Measurements from ENCODE around the gene ACAA1.

ACAA1 gene

DNA sequence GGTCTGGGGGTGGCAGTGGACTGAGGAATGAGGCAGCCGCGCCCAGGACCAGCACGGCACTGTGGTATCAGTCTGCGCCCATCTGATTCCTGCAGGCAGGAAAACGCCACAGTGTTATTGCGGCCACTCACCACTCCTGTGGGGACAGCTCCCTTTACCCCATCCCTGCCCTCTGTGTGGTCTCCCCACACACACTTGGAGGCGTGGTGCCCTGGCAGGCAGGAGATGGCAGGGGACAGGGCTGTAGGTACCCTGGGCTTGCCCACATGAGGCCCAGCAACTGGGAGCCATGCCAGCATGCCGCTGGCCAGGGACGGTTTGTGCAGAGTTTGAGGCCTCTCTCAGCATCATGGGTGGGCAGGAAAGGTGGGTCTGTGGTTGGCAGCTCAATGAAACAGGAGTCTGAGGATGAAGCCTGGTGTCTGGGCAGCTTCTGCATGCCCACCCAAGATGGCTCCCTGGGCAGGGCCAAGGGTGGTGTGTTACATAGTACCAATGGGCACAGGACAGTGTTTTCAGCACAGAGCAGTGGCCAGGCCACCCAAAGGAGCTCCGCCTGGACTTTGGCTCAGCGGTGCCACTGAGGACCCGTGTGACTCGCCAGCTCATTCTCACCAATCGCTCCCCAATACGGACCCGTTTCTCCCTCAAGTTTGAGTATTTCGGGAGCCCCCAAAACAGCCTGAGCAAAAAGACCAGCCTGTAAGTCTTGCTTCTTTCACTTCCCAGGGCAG is 27.2 kb downstream of the ACAA1 start:
- TF ChIP-seq, protein P1, sequence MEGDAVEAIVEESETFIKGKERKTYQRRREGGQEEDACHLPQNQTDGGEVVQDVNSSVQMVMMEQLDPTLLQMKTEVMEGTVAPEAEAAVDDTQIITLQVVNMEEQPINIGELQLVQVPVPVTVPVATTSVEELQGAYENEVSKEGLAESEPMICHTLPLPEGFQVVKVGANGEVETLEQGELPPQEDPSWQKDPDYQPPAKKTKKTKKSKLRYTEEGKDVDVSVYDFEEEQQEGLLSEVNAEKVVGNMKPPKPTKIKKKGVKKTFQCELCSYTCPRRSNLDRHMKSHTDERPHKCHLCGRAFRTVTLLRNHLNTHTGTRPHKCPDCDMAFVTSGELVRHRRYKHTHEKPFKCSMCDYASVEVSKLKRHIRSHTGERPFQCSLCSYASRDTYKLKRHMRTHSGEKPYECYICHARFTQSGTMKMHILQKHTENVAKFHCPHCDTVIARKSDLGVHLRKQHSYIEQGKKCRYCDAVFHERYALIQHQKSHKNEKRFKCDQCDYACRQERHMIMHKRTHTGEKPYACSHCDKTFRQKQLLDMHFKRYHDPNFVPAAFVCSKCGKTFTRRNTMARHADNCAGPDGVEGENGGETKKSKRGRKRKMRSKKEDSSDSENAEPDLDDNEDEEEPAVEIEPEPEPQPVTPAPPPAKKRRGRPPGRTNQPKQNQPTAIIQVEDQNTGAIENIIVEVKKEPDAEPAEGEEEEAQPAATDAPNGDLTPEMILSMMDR (IDR thresholded peaks at IDR 0.05; ENCODE audit: low read depth, low read length, missing control alignments): no peak
- DNase-seq (ENCODE audit: extremely low read depth, low read depth): no peak
- H3K4me3 ChIP-seq (replicated peaks; ENCODE audit: low read depth, low read length): no peak overlapping the region

DNA sequence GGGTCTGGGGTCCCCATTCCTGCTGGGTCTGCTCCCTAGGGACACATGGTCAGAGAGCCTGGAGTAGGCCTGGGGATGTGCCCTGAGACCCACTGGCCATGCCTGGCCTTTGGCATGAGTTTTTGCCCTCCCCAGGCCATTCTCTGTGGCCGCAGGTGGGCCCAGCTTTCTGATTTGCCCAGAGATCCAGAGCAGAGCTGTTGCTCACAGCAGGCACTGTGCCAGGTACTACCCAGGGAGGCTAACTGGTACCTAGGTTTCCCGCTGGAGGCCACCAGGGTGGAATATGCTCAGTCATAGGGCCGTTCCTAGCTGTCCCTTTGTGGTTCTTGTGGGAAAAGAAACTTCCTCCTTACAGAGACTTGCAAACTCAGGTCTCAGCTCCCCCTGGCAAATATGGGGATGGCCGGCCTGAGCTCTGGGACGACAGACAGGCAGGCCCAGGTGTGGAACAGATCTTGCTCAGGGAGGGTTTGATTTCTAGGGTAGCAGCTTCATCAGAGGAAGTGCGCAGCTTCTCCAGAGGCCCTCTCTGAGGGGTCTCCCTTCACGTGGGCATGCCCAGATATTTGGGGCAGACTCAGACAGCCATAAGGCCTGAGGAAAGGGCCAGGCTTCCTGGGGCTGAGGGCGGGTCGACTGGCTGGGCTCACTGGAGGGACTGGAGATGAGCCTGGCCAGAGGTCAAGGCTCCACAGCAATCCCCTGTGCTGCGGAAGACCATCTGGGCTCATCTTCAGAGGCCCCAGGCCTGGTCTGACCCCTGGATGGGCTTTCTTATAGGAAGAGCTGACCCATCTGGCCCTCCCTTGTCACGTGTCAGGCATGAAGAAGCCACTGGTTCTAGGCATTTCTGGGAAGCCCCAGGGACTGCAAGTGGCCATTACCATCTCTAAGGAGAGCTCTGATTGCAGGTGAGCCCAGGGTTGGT is 28.0 kb downstream of the ACAA1 start:
- TF ChIP-seq, protein P1 (IDR thresholded peaks at IDR 0.05; ENCODE audit: low read depth, low read length, missing control alignments): no peak
- H3K4me3 ChIP-seq (replicated peaks; ENCODE audit: low read depth, low read length): no peak overlapping the region
- no peak for DNase-seq (ENCODE audit: extremely low read depth, low read depth)

DNA sequence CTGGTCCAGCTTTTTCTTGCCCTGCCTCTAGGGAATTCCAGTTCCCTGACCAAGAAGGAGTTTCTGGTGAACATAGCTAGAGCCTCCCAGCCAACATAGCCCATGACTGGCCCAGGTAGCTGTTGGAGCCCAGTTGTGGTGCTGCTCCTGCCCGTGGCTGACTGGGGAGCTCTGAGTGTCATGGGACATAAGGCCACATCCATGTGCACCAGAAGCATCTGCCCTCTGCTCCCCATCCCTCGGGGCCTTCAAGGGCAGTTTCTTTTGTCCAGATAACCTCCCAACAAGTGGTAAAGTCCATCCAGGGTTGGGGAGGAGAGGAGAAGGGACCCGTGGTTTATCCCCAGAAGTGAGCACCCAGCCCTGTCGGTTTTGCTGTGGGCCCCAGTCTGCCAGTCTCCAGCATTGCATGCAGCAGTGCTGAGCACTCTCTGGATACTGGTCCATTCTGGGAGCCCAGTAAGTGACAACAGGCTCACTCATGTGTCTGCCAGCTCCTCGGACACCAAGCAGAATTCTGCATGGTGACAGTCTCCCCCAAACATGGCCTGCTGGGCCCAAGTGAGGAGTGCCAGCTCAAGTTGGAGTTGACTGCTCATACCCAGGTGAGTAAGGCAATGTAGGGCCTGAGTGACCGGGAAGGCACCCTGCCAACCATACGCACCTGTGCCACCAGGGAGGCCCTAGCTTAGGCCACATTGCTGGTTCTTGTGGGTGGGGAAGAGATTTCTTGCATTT is 28.8 kb downstream of the ACAA1 start:
- TF ChIP-seq, protein P1 (IDR thresholded peaks at IDR 0.05; ENCODE audit: low read depth, low read length, missing control alignments): no peak
- no peak for DNase-seq (ENCODE audit: extremely low read depth, low read depth)
- H3K4me3 ChIP-seq (replicated peaks; ENCODE audit: low read depth, low read length): no peak overlapping the region

DNA sequence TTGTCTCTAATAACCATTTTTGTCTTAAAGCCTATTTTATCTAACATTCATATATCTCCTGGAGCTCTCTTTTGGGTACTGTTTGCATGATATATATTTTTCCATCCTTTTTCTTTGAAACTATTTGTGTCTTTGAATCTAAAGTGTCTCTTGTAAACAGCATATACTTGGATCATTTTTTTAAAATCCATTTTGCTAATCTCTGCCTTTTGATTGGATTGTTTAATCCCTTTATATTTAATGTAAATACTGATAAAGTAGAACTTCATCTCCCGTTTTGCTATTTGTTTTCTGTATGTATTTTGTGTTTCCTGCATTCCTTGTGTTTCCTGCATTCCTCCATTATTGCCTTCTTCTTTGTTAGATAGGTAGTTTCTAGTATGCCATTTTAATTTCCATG is 31.4 kb downstream of the ACAA1 start:
- H3K4me3 ChIP-seq (replicated peaks; ENCODE audit: low read depth, low read length): no peak overlapping the region
- TF ChIP-seq, protein P1 (IDR thresholded peaks at IDR 0.05; ENCODE audit: low read depth, low read length, missing control alignments): no peak
- no peak for DNase-seq (ENCODE audit: extremely low read depth, low read depth)

DNA sequence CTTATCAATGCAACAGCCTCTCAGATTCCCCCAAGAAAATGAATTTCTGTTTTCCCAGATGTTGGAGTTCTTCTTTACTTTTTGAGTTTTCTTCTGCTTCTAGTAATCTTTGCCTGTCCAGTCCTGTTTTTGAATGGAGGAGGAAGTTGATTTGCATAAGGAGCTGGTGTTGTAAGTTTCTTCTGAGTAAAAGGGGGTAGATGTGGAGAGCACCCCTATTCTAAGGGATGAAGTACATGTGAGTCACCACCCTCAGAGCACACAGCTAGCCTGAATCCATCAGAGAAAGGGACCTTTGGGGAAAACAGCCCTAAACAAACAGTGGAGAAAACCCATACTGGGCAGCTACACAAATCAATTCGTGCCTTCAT is 34.5 kb downstream of the ACAA1 start:
- TF ChIP-seq, protein P1 (IDR thresholded peaks at IDR 0.05; ENCODE audit: low read depth, low read length, missing control alignments): no peak
- no peak for DNase-seq (ENCODE audit: extremely low read depth, low read depth)
- no peak overlapping the region for H3K4me3 ChIP-seq (replicated peaks; ENCODE audit: low read depth, low read length)

DNA sequence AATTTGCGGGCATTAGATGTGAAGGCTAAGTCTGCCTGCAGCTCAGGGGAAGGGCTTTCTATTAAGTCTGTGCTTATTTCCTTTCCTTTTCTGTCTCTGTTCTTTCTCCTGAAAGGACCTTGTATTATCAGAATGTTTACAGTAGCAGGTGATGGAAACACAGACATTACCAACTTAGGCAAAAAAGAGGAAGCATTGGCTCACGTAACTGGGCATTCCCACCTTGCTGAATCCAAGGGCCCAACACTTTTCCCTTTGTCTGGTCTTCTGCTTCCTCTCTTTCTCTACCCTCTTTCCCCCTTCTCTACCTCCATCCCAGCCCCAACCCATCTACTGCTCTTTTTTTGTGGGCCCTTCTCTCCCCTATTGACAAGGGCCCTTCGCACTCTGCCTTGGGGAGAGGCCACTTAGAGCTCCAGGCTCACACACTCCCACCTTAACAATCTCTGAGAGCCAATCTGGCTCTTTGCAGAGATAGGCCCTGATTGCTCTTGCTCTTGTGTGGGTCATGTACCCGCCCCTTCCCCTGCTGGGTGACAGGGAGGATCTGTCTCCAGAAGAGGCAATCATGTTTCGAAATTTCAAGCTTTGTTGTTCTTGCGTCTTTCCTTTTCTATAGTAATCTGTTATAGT is 35.0 kb downstream of the ACAA1 start:
- TF ChIP-seq, protein P1 (IDR thresholded peaks at IDR 0.05; ENCODE audit: low read depth, low read length, missing control alignments): no peak
- DNase-seq (ENCODE audit: extremely low read depth, low read depth): no peak
- H3K4me3 ChIP-seq (replicated peaks; ENCODE audit: low read depth, low read length): no peak overlapping the region

All from HFF-Myc (cell line).